Femur (tissue), 1 donor: ENCODE results near the gene TMC1.
A peak's percentile ranks its signal among the peaks of the same experiment; 100 is the strongest.
"Not testable (repeated sequence)": the region's sequence is repeated elsewhere in the genome, so short reads cannot be mapped to it uniquely, and the experiment has no call there.

ENCODE experiments used
- DNase-seq: peaks from one replicate; pipeline ENCODE4 v3.0.0-alpha.2; 2017

Gene TMC1

DNA sequence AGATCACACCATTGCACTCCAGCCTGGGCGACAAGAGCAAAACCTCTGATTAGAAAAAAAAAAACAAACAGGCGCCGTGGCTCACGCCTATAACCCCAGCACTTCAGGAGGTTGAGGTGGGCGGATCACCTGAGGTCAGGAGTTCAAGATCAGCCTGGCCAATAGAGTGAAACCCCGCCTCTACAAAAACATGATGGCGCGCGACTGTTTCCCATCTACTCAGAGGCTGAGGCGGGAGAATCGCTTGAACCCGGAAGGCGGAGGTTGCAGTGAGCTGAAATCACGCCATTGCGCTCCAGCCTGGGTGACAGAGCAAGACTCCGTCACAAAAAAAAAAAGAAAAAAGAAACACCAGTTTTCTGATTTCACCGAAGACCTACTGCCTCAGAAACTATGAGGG is at the start of gene TMC1:
Gene TMC1 (plus strand): TSS at position 193 of the 400 bp plus-strand sequence. CDS start 127,041 bp downstream, outside the sequence.
- DNase-seq, result not testable (repeated sequence)

- no peak for DNase-seq
These were observed 47.7 kb upstream of the TMC1 start for GRCh38 chr9:72473474-72474261.

- DNase-seq, result no peak
These were observed 46.7 kb upstream of the TMC1 start for GRCh38 chr9:72474676-72475075.

DNA sequence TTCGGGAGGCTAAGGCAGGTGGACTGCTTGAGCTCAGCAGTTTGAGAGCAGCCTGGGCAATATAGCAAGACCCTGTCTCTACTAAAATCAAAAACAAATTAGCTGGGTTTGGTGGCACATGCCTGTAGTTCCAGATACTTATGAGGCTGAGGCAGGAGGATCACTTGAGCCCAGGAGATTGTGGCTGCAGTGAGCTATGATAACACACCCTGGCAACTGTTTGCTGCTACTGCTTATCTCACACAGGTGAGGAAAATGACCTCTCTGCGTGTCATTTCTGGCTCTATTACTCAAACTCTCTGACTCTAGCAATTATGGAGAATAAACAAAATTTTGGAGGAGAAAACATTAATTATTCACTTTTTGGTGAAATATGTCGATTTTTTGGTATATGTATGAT is 45.3 kb upstream of the TMC1 start:
- no peak for DNase-seq

DNA sequence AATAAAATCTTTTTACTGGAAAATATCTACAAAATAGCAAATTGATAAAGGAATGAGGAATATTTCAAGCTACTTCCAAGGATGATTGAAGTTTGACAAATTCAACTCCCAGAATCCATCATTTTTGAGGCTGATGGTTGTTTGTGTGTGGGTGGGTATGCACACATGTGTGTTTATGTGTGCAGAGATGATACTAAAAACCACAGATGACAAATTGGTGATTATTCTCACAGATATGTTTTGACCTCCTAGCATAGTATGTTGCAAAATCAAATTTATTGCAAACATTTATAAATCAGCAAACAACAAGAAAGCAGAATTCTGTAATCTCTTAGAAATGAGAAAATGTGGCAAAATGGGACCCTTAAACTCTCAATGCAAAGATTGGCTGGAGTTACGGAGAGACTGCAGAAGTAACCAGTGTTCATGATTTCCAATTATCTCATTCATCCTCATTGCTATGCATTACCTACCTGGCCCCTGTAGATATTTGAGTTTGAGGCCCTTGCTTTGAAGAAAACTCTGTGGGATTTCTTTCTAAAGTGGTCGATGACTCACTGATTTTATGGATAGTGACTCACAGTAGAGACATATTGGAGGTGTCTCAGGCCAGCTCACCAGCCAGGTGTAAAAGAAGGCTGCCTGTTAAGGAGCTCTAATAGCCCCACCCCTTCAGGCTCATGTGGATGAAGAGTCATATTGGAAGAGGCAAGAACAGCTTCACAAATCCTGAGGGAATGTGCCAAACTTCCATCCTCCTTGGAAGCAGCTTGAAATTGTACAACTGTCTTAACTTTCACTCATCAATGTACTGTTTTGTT is 44.6 kb upstream of the TMC1 start:
- DNase-seq, result no peak

DNA sequence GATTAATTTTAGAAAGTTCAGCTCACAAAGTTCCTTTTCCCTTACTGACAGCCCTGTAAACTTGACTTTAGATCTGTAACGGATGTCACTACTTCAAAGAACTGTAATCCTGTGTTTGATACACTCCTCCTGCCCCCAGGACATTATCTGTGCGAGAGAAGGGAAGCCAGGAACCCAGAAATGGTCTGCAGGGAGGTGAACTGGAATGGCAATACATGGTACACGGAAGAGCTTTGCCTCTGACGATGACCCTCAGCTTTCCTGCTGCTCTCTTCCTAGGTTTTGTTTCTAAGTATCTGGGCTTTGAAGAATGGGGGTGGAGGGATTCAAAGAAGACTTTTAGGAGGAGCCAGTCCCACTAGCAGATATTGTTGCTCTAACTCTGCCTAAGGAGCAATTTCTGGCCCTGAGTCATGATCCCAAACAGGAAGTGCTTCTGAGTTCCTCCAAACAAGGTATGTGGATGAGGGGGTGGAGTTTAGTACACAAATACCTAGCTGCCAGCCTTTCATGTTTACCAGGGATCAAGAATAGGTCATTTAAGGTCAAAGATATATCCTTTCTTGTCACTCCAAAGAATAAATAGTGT is 43.4 kb upstream of the TMC1 start:
- DNase-seq, result no peak

DNA sequence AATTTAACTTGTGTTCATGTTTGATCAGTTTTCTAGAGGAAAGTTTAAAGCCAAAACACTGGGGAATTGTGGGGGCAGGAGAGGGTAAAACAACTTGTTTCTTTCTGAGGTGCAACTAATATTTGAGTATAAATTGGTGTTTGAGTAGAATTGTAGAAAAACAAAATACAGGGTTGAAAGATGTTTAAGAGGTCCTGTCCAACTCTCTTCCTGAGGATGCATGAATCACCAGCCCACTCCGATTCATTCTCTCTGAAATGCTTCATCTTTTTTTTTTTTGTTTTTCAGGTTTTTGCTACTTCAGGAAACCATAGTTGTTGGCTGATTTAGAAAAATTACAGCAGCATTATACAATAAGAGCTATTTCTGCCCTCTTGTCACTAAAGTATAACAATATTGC is 42.4 kb upstream of the TMC1 start:
- no peak for DNase-seq

- not testable (repeated sequence) for DNase-seq
These were observed 41.1 kb upstream of the TMC1 start for GRCh38 chr9:72480261-72480660.

- no peak for DNase-seq
These were observed 40.5 kb upstream of the TMC1 start for GRCh38 chr9:72480921-72481320.

GRCh38 chr9:72485821-72486593 is 35.4 kb upstream of the TMC1 start:
- DNase-seq, result peak; percentile 44

GRCh38 chr9:72486594-72486955 is 34.8 kb upstream of the TMC1 start:
- DNase-seq, result no peak

- DNase-seq, result not testable (repeated sequence)
These were observed 33.7 kb upstream of the TMC1 start for GRCh38 chr9:72487665-72488064.

- no peak for DNase-seq
These were observed 31.4 kb upstream of the TMC1 start for GRCh38 chr9:72489986-72490385.

DNA sequence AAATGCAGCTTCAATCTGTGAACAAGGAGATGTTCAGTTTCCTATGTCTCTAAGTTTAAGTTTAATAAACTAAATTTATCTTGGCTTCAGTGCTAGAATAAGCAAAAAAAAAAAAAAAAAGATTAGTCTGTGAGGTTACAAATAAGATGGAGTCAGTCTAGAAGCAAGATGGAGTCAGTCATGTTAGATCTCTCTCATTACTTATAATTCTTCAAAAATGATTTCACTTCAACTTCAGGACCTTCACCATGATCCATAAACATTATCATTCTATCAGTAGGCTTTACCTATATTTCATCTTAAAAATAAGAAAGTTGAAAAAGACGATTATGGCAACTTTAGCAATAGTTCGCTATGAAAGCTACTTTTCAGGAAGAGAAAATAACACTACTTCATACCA is 30.2 kb upstream of the TMC1 start:
- no peak for DNase-seq

GRCh38 chr9:72494051-72494450 is 27.4 kb upstream of the TMC1 start:
- DNase-seq, result no peak

GRCh38 chr9:72497447-72498046 is 23.9 kb upstream of the TMC1 start:
- no peak for DNase-seq

- no peak for DNase-seq
These were observed 14.8 kb upstream of the TMC1 start for GRCh38 chr9:72506615-72507014.

DNA sequence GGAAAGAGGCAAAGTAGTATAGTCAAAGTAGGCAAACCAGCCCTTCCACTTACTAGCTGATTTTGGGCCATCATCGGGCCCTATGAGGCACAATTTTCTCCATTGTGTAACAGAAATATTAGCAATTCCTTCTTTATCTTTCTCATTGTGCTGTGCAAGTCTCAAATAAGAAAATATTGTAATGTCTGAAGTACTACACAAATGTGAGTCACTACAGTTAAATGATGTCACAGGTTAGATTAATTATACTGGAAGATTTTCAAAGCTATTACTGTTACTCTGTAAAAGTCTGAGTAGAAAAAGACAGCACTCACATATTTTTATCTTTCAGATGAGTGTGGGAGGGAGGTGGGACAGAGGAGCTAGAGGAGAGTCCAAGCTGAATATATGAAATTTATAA is 12.4 kb upstream of the TMC1 start:
- DNase-seq, result no peak

DNA sequence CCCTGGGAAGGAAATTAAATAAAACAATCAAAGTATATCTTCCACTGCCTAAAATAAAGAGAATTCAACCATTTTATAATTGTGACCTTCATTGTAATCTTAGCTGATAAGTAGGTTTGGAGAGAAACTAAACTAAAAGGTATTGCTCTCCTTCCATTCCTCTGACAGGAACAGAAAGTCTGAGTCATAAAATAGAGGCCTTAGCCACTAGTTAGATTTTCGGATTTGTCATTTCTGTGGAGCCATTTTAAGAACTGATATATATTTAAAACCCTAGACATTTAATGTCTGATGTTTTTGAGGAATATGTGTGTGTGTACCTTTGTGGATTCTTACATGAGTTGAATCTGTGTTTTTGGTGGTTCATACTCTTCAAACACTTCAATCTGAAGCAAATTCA is 11.8 kb upstream of the TMC1 start:
- DNase-seq, result no peak

DNA sequence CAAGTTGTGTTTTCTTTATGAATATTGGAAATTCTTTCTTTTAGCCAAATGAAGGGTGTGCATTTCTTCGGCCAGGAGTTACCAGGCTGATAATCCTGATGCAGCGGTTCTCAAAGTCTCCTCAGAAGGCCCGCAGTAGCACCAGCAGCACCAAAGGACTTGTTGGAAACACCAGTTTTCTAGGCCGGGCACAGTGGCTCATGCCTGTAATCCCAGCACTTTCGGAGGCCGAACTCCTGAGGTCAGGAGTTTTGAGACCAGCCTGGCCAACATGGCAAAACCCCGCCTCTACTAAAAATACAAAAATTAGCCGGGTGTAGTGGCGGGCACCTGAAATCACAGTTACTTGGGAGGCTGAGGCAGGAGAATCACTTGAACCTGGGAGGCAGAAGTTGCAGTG is 397 bp upstream of the TMC1 start:
- not testable (repeated sequence) for DNase-seq

DNA sequence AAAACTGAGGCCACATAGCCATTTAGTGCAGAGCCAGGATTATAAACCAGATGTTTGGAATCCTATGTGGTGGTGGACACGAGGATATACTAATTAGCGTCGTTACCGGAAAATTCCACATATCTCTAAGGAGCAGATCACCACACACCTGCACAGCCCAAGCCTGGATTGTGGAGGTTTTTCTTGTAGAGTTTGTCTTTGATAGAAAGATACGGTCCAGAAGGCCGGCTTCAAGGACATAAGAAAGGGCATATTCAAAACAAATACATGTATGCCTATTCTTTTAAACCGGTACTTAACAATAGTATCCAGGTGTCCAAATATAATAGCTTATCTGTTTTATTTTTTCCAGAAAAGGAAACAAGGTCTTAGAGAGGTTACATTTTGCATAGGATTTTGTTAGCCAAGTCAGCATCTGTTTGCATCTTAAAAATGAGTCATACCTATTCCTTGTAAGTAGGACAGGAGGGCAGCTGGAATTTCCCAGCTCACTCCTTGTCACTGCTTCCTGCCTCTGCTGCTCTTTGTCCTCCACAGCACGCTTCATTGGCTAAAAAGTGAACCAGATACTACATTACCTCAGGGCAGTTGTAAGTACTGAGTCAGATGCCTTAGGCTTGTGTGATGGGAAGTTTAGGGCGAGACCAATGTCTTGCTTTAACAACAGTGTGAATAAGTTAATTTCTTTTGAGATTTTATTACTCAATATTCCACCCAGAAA is 3.6 kb downstream of the TMC1 start:
- DNase-seq, result peak; percentile 34
